ENCODE data around the gene INF2. TPM values are rescaled to one million over a fixed set of nuclear protein-coding genes. Genes with fewer than 3 reads are reported as not detected.

The INF2 gene
- total and polyA plus RNA-seq, 4 donors, result 22.8 to 72.8 (median 44.0) TPM

GRCh38 chr14:104700747-104701217 is 11.4 kb downstream of the INF2 start:
- peaks cover 76% of the 10 kb centered on the region for H3K4me1 ChIP-seq (ENCODE audit: control insufficient read depth, insufficient read depth, low read length)
- no peak overlapping the region for H3K4me3 ChIP-seq (ENCODE audit: low read depth, low read length)
- WGBS (ENCODE audit: insufficient coverage), result 36% methylated on average over 16 of the region's 22 CpGs
- H3K36me3 ChIP-seq (ENCODE audit: control insufficient read depth, insufficient read depth, low read length), result peaks cover 84% of the 10 kb centered on the region
- no peaks in the 10 kb centered on the region for H3K9me3 ChIP-seq (ENCODE audit: control insufficient read depth, insufficient read depth, low read length)
- H3K27me3 ChIP-seq (ENCODE audit: control insufficient read depth, insufficient read depth, low read length), result no peaks in the 10 kb centered on the region
- no peak overlapping the region for H3K27ac ChIP-seq (ENCODE audit: low read depth, low read length)
- no peak for DNase-seq (ENCODE audit: low read depth in 4 of 6, low spot score in 6 of 6)

- DNase-seq (ENCODE audit: low read depth in 4 of 6, low spot score in 6 of 6), result no peak
- Histone ChIP-seq H3K4me1 (ENCODE audit: control insufficient read depth, insufficient read depth, low read length) (peaks cover 69% of the 10 kb centered on the region), H3K4me3 (ENCODE audit: low read depth, low read length) (no peak overlapping the region), H3K27me3 (ENCODE audit: control insufficient read depth, insufficient read depth, low read length) (no peaks in the 10 kb centered on the region), H3K27ac (ENCODE audit: low read depth, low read length) (no peak overlapping the region), H3K9me3 (ENCODE audit: control insufficient read depth, insufficient read depth, low read length) (no peaks in the 10 kb centered on the region), H3K36me3 (ENCODE audit: control insufficient read depth, insufficient read depth, low read length) (peaks cover 84% of the 10 kb centered on the region)
- WGBS (ENCODE audit: insufficient coverage), result 65% methylated on average over 46 of the region's 46 CpGs
Measured at GRCh38 chr14:104701383-104702076, 12.1 kb downstream of the INF2 start.

GRCh38 chr14:104702106-104702505 is 12.7 kb downstream of the INF2 start:
- H3K9me3 ChIP-seq (ENCODE audit: control insufficient read depth, insufficient read depth, low read length), result no peaks in the 10 kb centered on the region
- H3K36me3 ChIP-seq (ENCODE audit: control insufficient read depth, insufficient read depth, low read length), result peaks cover 84% of the 10 kb centered on the region
- no peaks in the 10 kb centered on the region for H3K27me3 ChIP-seq (ENCODE audit: control insufficient read depth, insufficient read depth, low read length)
- peaks cover 69% of the 10 kb centered on the region for H3K4me1 ChIP-seq (ENCODE audit: control insufficient read depth, insufficient read depth, low read length)
- 91% methylated on average over 12 of the region's 12 CpGs for WGBS (ENCODE audit: insufficient coverage)
- H3K27ac ChIP-seq (ENCODE audit: low read depth, low read length), result no peak overlapping the region
- DNase-seq (ENCODE audit: low read depth in 4 of 6, low spot score in 6 of 6), result no peak
- H3K4me3 ChIP-seq (ENCODE audit: low read depth, low read length), result no peak overlapping the region

GRCh38 chr14:104702673-104703072 is 13.3 kb downstream of the INF2 start:
- Histone ChIP-seq H3K4me3 (ENCODE audit: low read depth, low read length) (no peak overlapping the region), H3K27me3 (ENCODE audit: control insufficient read depth, insufficient read depth, low read length) (no peaks in the 10 kb centered on the region), H3K27ac (ENCODE audit: low read depth, low read length) (no peak overlapping the region), H3K36me3 (ENCODE audit: control insufficient read depth, insufficient read depth, low read length) (peaks cover 81% of the 10 kb centered on the region), H3K9me3 (ENCODE audit: control insufficient read depth, insufficient read depth, low read length) (no peaks in the 10 kb centered on the region), H3K4me1 (ENCODE audit: control insufficient read depth, insufficient read depth, low read length) (peaks cover 65% of the 10 kb centered on the region)
- WGBS (ENCODE audit: insufficient coverage), result 53% methylated on average over 4 of the region's 4 CpGs
- peak in 1 of 6 donors; percentile 43 for DNase-seq (ENCODE audit: low read depth in 4 of 6, low spot score in 6 of 6)

- Histone ChIP-seq H3K9me3 (ENCODE audit: control insufficient read depth, insufficient read depth, low read length) (no peaks in the 10 kb centered on the region), H3K27ac (ENCODE audit: low read depth, low read length) (no peak overlapping the region), H3K36me3 (ENCODE audit: control insufficient read depth, insufficient read depth, low read length) (peaks cover 82% of the 10 kb centered on the region), H3K27me3 (ENCODE audit: control insufficient read depth, insufficient read depth, low read length) (no peaks in the 10 kb centered on the region), H3K4me3 (ENCODE audit: low read depth, low read length) (no peak overlapping the region), H3K4me1 (ENCODE audit: control insufficient read depth, insufficient read depth, low read length) (peaks cover 62% of the 10 kb centered on the region)
- 94% methylated on average over 28 of the region's 28 CpGs for WGBS (ENCODE audit: insufficient coverage)
- DNase-seq (ENCODE audit: low read depth in 4 of 6, low spot score in 6 of 6), result no peak
Measured at GRCh38 chr14:104703269-104703668, 13.9 kb downstream of the INF2 start.

- Histone ChIP-seq H3K27me3 (ENCODE audit: control insufficient read depth, insufficient read depth, low read length) (no peaks in the 10 kb centered on the region), H3K9me3 (ENCODE audit: control insufficient read depth, insufficient read depth, low read length) (no peaks in the 10 kb centered on the region), H3K36me3 (ENCODE audit: control insufficient read depth, insufficient read depth, low read length) (peaks cover 84% of the 10 kb centered on the region), H3K27ac (ENCODE audit: low read depth, low read length) (no peak overlapping the region), H3K4me1 (ENCODE audit: control insufficient read depth, insufficient read depth, low read length) (peaks cover 59% of the 10 kb centered on the region), H3K4me3 (ENCODE audit: low read depth, low read length) (no peak overlapping the region)
- no peak for DNase-seq (ENCODE audit: low read depth in 4 of 6, low spot score in 6 of 6)
- WGBS (ENCODE audit: insufficient coverage), result 97% methylated on average over 21 of the region's 22 CpGs
Measured at GRCh38 chr14:104704252-104704651, 14.8 kb downstream of the INF2 start.

- DNase-seq (ENCODE audit: low read depth in 4 of 6, low spot score in 6 of 6), result no peak
- 94% methylated on average over 19 of the region's 21 CpGs for WGBS (ENCODE audit: insufficient coverage)
- Histone ChIP-seq H3K4me3 (ENCODE audit: low read depth, low read length) (no peak overlapping the region), H3K27me3 (ENCODE audit: control insufficient read depth, insufficient read depth, low read length) (no peaks in the 10 kb centered on the region), H3K36me3 (ENCODE audit: control insufficient read depth, insufficient read depth, low read length) (peaks cover 85% of the 10 kb centered on the region), H3K9me3 (ENCODE audit: control insufficient read depth, insufficient read depth, low read length) (no peaks in the 10 kb centered on the region), H3K27ac (ENCODE audit: low read depth, low read length) (no peak overlapping the region), H3K4me1 (ENCODE audit: control insufficient read depth, insufficient read depth, low read length) (peaks cover 46% of the 10 kb centered on the region)
Measured at GRCh38 chr14:104705340-104706047, 16.1 kb downstream of the INF2 start.

GRCh38 chr14:104706733-104707607 is 17.6 kb downstream of the INF2 start:
- no peak for DNase-seq (ENCODE audit: low read depth in 4 of 6, low spot score in 6 of 6)
- H3K27me3 ChIP-seq (ENCODE audit: control insufficient read depth, insufficient read depth, low read length), result no peaks in the 10 kb centered on the region
- H3K4me3 ChIP-seq (ENCODE audit: low read depth, low read length), result no peak overlapping the region
- H3K36me3 ChIP-seq (ENCODE audit: control insufficient read depth, insufficient read depth, low read length), result peaks cover 88% of the 10 kb centered on the region
- peaks cover 33% of the 10 kb centered on the region for H3K4me1 ChIP-seq (ENCODE audit: control insufficient read depth, insufficient read depth, low read length)
- WGBS (ENCODE audit: insufficient coverage), result 66% methylated on average over 18 of the region's 28 CpGs
- H3K27ac ChIP-seq (ENCODE audit: low read depth, low read length), result no peak overlapping the region
- no peaks in the 10 kb centered on the region for H3K9me3 ChIP-seq (ENCODE audit: control insufficient read depth, insufficient read depth, low read length)

Measured in spinal cord (tissue), 10 donors.